ENCODE measurements around the gene FAM20C.

FAM20C gene

GRCh38 chr7:274266-274665 is 81.9 kb downstream of the FAM20C start:
- no peak overlapping the region for H3K4me3 ChIP-seq (ENCODE audit: low read length)
- no peak for DNase-seq (ENCODE audit: low read depth, low spot score)

- DNase-seq (ENCODE audit: low read depth, low spot score), result no peak
These were observed 84.0 kb downstream of the FAM20C start for GRCh38 chr7:276230-276835.

GRCh38 chr7:277228-277627 is 84.9 kb downstream of the FAM20C start:
- no peak for DNase-seq (ENCODE audit: low read depth, low spot score)

More at GRCh38 chr7:276230-276835, 84.0 kb downstream of the FAM20C start:
- H3K4me3 ChIP-seq (ENCODE audit: low read length), result no peak overlapping the region

GRCh38 chr7:278081-278480 is 85.7 kb downstream of the FAM20C start:
- H3K4me3 ChIP-seq (ENCODE audit: low read length), result no peak overlapping the region
- DNase-seq (ENCODE audit: low read depth, low spot score), result no peak

More at GRCh38 chr7:277228-277627, 84.9 kb downstream of the FAM20C start:
- H3K4me3 ChIP-seq (ENCODE audit: low read length), result no peak overlapping the region

- no peak for DNase-seq (ENCODE audit: low read depth, low spot score)
These were observed 87.5 kb downstream of the FAM20C start for GRCh38 chr7:279821-280220.

GRCh38 chr7:280461-280860 is 88.1 kb downstream of the FAM20C start:
- H3K4me3 ChIP-seq (ENCODE audit: low read length), result no peak overlapping the region
- DNase-seq (ENCODE audit: low read depth, low spot score), result no peak

More at GRCh38 chr7:279821-280220, 87.5 kb downstream of the FAM20C start:
- no peak overlapping the region for H3K4me3 ChIP-seq (ENCODE audit: low read length)

GRCh38 chr7:281637-282036 is 89.3 kb downstream of the FAM20C start:
- no peak overlapping the region for H3K4me3 ChIP-seq (ENCODE audit: low read length)

GRCh38 chr7:282621-283020 is 90.2 kb downstream of the FAM20C start:
- DNase-seq (ENCODE audit: low read depth, low spot score), result no peak
- no peak overlapping the region for H3K4me3 ChIP-seq (ENCODE audit: low read length)

More at GRCh38 chr7:281637-282036, 89.3 kb downstream of the FAM20C start:
- DNase-seq (ENCODE audit: low read depth, low spot score), result no peak

GRCh38 chr7:284762-285722 is 92.7 kb downstream of the FAM20C start:
- H3K4me3 ChIP-seq (ENCODE audit: low read length), result no peak overlapping the region
- no peak for DNase-seq (ENCODE audit: low read depth, low spot score)

- no peak for DNase-seq (ENCODE audit: low read depth, low spot score)
- H3K4me3 ChIP-seq (ENCODE audit: low read length), result no peak overlapping the region
These were observed 93.4 kb downstream of the FAM20C start for GRCh38 chr7:285731-286130.

GRCh38 chr7:286266-286665 is 93.9 kb downstream of the FAM20C start:
- H3K4me3 ChIP-seq (ENCODE audit: low read length), result no peak overlapping the region
- no peak for DNase-seq (ENCODE audit: low read depth, low spot score)

- no peak overlapping the region for H3K4me3 ChIP-seq (ENCODE audit: low read length)
- no peak for DNase-seq (ENCODE audit: low read depth, low spot score)
These were observed 96.3 kb downstream of the FAM20C start for GRCh38 chr7:288671-289101.

- no peak for DNase-seq (ENCODE audit: low read depth, low spot score)
- H3K4me3 ChIP-seq (ENCODE audit: low read length), result no peak overlapping the region
These were observed 96.9 kb downstream of the FAM20C start for GRCh38 chr7:289209-289755.

- DNase-seq (ENCODE audit: low read depth, low spot score), result no peak
- H3K4me3 ChIP-seq (ENCODE audit: low read length), result no peak within 1 kb of the TSS
These were observed 97.6 kb downstream of the FAM20C start, which contains the start of gene FOXL3 for GRCh38 chr7:289756-290553. Gene FOXL3, plus strand, starts transcription at chr7:290170. Its CDS starts 0 bp downstream, at chr7:290170.

GRCh38 chr7:290554-291372 is 98.4 kb downstream of the FAM20C start:
- DNase-seq (ENCODE audit: low read depth, low spot score), result no peak
- no peak overlapping the region for H3K4me3 ChIP-seq (ENCODE audit: low read length)

GRCh38 chr7:291373-292092 is 99.2 kb downstream of the FAM20C start:
- no peak for DNase-seq (ENCODE audit: low read depth, low spot score)

GRCh38 chr7:292226-292625 is 99.9 kb downstream of the FAM20C start:
- no peak for DNase-seq (ENCODE audit: low read depth, low spot score)
- no peak overlapping the region for H3K4me3 ChIP-seq (ENCODE audit: low read length)

More at GRCh38 chr7:291373-292092, 99.2 kb downstream of the FAM20C start:
- H3K4me3 ChIP-seq (ENCODE audit: low read length), result no peak overlapping the region

- H3K4me3 ChIP-seq (ENCODE audit: low read length), result no peak overlapping the region
- DNase-seq (ENCODE audit: low read depth, low spot score), result no peak
These were observed 100.5 kb downstream of the FAM20C start for GRCh38 chr7:292826-293225.

Data from Jurkat, Clone E6-1 (cell line).